SK-N-MC (cell line): Measurements from ENCODE around the gene OLFM3.

Experiments
- DNase-seq: peaks from one replicate; pipeline ENCODE4 v3.0.0-alpha.2; 2011; ENCODE audit warnings: low read depth, low spot score
- H3K27ac ChIP-seq: fragments of 200-600 bp; sonication (generic); 2 replicates; pipeline ENCODE4 v1.5.1; 2016; ENCODE audit warnings: mixed run types
- H3K36me3 ChIP-seq: fragments of 200-600 bp; sonication (generic); 2 replicates; pipeline ENCODE4 v1.6.1; 2017; ENCODE audit warnings: antibody characterized with exemption, low read length, mixed read lengths; ENCODE audit not compliant: insufficient read depth
- H3K4me3 ChIP-seq: fragments of 200-600 bp; sonication (generic); 2 replicates; pipeline ENCODE4 v1.5.1; 2016
- H3K9ac ChIP-seq: fragments of 200-600 bp; sonication (generic); 2 replicates; pipeline ENCODE4 v1.8.0; 2017; ENCODE audit warnings: mixed run types, mixed read lengths; ENCODE audit not compliant: insufficient read length
- H3K9me3 ChIP-seq: fragments of 200-600 bp; sonication (generic); 2 replicates; pipeline ENCODE4 v1.6.1; 2017; ENCODE audit warnings: low read depth, mild to moderate bottlenecking, antibody characterized with exemption, low read length, moderate library complexity, mixed read lengths
- EZH2 ChIP-seq: fragments of 200-600 bp; sonication (generic); IDR thresholded peaks from one replicate; pipeline ENCODE4 v1.6.1; 2017; ENCODE audit warnings: antibody characterized with exemption
- FOXP2 ChIP-seq: optimal IDR thresholded peaks from 2 replicates; pipeline ENCODE3; 2011; ENCODE audit warnings: mild to moderate bottlenecking, moderate library complexity; ENCODE audit not compliant: insufficient read depth; ENCODE audit errors: extremely low read length, control extremely low read depth
- POLR2AphosphoS5 ChIP-seq: IDR thresholded peaks from 2 replicates; pipeline ENCODE4 v1.6.1; 2012; ENCODE audit warnings: mild to moderate bottlenecking, low read depth, low read length, borderline replicate concordance

OLFM3 gene

DNA sequence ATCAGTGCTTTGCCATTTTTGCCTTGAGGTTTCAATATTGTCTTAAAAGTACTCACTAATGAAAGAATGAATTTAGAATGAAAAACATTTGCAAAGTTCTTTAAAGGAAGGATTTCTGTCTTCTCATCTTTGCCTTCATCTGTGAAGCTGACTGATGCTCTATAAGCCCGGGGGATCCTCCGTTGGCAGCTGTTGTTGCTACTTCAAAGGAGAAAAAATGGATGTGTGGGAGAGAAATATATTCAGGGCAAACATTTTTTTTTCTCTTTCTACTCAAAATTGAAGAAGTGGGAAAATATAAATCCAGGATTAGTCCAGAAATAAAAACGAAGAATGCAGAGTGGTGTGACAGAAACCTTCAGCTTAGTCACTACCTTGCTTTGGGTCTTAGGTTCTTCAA, 142.5 kb downstream of the OLFM3 start:
- Histone ChIP-seq H3K36me3 (no peaks in the 10 kb centered on the region), H3K4me3 (no peak overlapping the region), H3K27ac (no peak overlapping the region), H3K9ac (no peak overlapping the region), H3K9me3 (no peaks in the 10 kb centered on the region)
- TF ChIP-seq FOXP2, result no peak
- no peak for TF ChIP-seq EZH2
- TF ChIP-seq POLR2AphosphoS5, result no peak
- no peak for DNase-seq

DNA sequence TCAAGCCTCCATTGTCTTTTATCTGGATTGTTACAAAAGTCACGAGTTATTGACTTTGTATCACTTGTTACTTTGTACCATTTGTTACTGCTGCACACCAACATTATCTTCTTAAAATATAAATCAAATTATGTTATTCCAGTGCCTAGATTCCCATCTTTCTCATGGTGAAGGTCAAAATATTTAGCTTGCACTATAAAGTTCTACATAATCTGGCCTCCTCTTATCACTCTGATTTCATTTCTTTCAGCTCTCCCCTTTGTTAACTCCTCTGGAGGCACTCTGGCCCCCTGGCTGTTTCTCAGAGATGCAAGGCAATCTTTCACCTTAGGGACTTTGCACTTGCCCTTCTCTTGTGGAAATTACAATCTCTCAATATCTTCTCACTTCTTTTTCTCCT, 143.8 kb downstream of the OLFM3 start:
- no peak for DNase-seq
- no peak overlapping the region for H3K9ac ChIP-seq
- no peaks in the 10 kb centered on the region for H3K36me3 ChIP-seq
- H3K27ac ChIP-seq, result no peak overlapping the region
- TF ChIP-seq FOXP2, result no peak
- no peak for TF ChIP-seq POLR2AphosphoS5
- no peak for TF ChIP-seq EZH2
- H3K9me3 ChIP-seq, result no peaks in the 10 kb centered on the region
- H3K4me3 ChIP-seq, result no peak overlapping the region

DNA sequence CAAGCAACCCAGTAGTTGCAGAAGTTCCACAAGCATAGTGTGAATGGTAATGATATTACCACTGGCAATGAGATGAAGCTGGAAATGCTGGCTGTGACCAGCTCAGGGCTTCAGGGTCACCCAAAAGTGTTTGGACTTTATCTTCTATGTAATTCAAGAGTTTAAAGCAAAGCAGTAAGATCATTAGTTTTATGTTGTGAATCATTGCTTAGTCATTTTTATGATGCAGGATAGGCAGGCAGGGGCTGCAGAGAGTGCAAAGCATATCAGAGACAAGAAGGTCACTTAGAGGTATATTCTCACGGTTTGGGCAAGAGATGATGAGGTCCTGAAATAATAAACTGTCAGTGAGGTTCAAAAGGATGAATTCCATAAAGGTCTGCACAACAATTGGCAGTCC, 147.4 kb downstream of the OLFM3 start:
- no peak overlapping the region for H3K4me3 ChIP-seq
- H3K9ac ChIP-seq, result no peak overlapping the region
- TF ChIP-seq FOXP2 (no peak), EZH2 (no peak), POLR2AphosphoS5 (no peak)
- DNase-seq, result no peak
- H3K36me3 ChIP-seq, result no peaks in the 10 kb centered on the region
- H3K27ac ChIP-seq, result no peak overlapping the region
- no peaks in the 10 kb centered on the region for H3K9me3 ChIP-seq

DNA sequence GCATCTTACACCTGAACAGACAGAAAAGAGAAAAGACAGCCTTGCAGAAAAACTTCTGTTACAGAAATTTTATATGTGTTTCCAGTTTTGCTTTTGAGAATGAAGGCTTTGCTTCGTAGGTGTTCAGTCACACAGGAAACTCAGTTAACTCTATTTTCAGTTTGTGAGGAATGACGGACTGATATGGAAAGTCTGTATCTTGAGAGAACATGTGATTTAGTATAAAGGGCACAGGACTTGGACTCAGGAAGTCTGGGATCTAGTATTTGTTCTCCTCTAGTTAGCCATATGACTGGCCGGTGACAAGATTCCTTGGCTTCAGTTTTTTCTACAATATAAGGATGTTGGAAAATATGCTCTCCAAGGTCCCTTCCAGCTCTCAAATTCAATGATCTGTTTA, 149.1 kb downstream of the OLFM3 start:
- Histone ChIP-seq H3K27ac (no peak overlapping the region), H3K9ac (no peak overlapping the region), H3K9me3 (no peaks in the 10 kb centered on the region), H3K36me3 (no peaks in the 10 kb centered on the region), H3K4me3 (no peak overlapping the region)
- TF ChIP-seq EZH2 (no peak), FOXP2 (no peak), POLR2AphosphoS5 (no peak)
- DNase-seq, result no peak

DNA sequence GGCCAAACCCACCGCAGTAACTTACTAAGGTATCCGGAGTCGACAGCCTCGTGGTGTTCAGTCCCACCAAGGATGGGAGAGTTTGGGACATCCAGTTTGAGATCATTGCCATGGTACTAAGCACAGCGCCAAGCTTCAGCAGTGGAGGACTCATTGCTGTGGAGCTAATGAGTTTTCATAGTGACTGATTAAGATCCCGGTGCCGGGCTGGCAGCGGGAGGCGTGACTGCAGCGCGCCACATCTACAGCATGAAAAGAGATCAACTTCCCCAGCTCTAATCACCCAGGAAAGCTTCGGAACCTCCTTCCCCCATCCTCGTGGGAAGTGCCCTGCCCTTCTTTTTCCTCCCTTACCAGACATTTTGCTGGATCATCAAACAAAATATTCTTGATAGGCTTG, 149.9 kb downstream of the OLFM3 start:
- no peaks in the 10 kb centered on the region for H3K36me3 ChIP-seq
- DNase-seq, result no peak
- no peak overlapping the region for H3K27ac ChIP-seq
- no peak overlapping the region for H3K4me3 ChIP-seq
- no peaks in the 10 kb centered on the region for H3K9me3 ChIP-seq
- H3K9ac ChIP-seq, result no peak overlapping the region
- TF ChIP-seq POLR2AphosphoS5, result no peak
- no peak for TF ChIP-seq FOXP2
- TF ChIP-seq EZH2, result no peak

DNA sequence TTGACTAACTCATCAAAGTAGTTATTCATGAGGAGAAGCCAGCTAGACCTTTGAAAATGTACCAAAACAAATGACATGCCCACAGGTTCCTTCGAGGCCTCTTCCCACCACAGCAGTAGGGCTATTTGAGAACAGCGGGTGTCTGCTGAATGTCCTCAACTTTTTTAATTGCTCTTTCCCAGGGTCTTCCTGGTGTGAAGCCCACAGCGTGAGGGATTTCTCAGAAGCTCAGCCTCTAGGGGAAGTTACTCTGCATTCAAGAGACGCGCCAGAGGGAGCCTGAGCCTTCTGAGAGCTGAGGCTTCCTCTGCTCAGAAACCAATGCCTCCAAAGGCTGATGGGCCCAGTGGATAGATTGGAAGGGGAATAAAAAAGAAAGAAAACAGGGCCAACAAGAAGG, 153.6 kb downstream of the OLFM3 start:
- Histone ChIP-seq H3K27ac (no peak overlapping the region), H3K4me3 (no peak overlapping the region), H3K9me3 (no peaks in the 10 kb centered on the region), H3K36me3 (no peaks in the 10 kb centered on the region), H3K9ac (no peak overlapping the region)
- DNase-seq, result no peak
- TF ChIP-seq FOXP2 (no peak), POLR2AphosphoS5 (no peak), EZH2 (no peak)

DNA sequence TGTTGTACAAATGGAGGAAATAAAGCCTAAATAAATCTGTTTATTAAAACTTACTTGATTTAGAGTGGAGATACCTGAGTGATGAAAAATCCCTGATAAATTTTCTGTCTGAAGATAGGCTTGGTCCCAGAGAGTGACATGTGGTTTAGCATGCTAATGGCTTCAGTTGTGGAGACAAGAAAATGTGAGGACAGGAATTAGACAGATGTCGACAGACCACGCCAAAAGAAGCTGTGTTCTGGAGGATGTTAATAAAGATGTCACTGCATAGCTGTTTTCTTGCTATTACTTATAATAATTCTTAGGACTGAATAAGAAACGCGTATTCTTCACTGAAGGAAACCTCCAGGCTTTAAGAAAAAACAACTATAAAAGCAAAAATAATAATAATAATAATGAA, 154.9 kb downstream of the OLFM3 start:
- H3K36me3 ChIP-seq, result no peaks in the 10 kb centered on the region
- no peak for TF ChIP-seq POLR2AphosphoS5
- TF ChIP-seq FOXP2, result no peak
- no peak for TF ChIP-seq EZH2

DNA sequence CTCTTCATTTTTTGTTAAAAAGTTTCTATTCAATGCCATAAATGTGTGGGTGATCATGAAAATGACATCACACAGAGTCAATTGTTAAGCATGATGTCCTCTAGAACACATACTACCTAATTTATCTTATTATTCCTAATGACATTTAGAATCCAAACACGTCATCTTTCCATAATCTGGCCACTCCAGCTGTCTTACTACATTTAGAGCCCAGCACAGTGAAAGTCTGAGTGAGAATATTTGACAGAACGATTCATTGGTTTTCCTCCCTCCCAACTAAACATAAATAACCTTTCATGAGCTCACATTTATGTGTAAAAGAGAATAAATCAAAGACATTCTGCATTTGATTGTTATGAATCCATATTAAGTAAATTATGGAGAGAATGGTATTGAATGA, 160.7 kb downstream of the OLFM3 start:
- TF ChIP-seq FOXP2 (no peak), POLR2AphosphoS5 (no peak), EZH2 (no peak)
- H3K27ac ChIP-seq, result no peak overlapping the region
- no peaks in the 10 kb centered on the region for H3K9me3 ChIP-seq
- H3K36me3 ChIP-seq, result no peaks in the 10 kb centered on the region
- no peak overlapping the region for H3K4me3 ChIP-seq
- H3K9ac ChIP-seq, result no peak overlapping the region
- DNase-seq, result no peak

More for the DNA sequence above, 154.9 kb downstream of the OLFM3 start:
- no peak overlapping the region for H3K27ac ChIP-seq
- no peak overlapping the region for H3K9ac ChIP-seq
- no peak overlapping the region for H3K4me3 ChIP-seq
- no peaks in the 10 kb centered on the region for H3K9me3 ChIP-seq
- DNase-seq, result no peak

DNA sequence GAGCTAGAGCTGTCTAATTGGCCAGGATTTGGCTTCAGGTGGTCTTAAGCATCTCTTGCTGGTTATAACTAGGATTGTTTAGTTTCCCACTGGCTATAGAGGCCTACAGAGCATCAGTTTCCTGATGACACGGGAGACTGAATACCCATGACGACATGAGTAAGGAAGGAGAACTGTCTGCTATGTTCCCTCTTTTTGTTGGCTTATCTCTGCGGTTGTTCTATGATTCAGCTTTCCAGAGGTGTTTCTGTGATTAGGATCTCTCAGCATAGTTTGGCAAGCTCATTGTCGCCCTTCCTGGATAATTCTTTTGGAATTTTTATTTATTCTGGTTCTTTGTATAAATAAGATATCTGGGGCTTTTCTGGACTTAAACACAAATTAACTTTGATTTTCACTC, 163.4 kb downstream of the OLFM3 start:
- no peak overlapping the region for H3K9ac ChIP-seq
- no peak overlapping the region for H3K27ac ChIP-seq
- no peak overlapping the region for H3K4me3 ChIP-seq
- H3K36me3 ChIP-seq, result no peaks in the 10 kb centered on the region
- no peak for DNase-seq
- no peaks in the 10 kb centered on the region for H3K9me3 ChIP-seq
- no peak for TF ChIP-seq EZH2
- TF ChIP-seq POLR2AphosphoS5, result no peak
- no peak for TF ChIP-seq FOXP2
